Occipital lobe (tissue), 2 donors: Measurements from ENCODE around the gene GATAD2B. TPM values are rescaled to one million over a fixed set of nuclear protein-coding genes. Genes with fewer than 3 reads are reported as not detected.
"Not testable (repeated sequence)": the region's sequence is repeated elsewhere in the genome, so short reads cannot be mapped to it uniquely, and the experiment has no call there.

Source experiments
- DNase-seq: peaks from one replicate; lab custom pipeline; 2025; lab: John Stamatoyannopoulos, UW
- total RNA-seq: library from RNA; depleted of rRNA; stranded (reverse); fragments of >200 nt; gene quantifications from one replicate; pipeline ENCODE4 v1.2.3, GENCODE V29; 2014

Gene GATAD2B
- total RNA-seq, 1 donor from 2014 or later = 18.2 TPM

DNA sequence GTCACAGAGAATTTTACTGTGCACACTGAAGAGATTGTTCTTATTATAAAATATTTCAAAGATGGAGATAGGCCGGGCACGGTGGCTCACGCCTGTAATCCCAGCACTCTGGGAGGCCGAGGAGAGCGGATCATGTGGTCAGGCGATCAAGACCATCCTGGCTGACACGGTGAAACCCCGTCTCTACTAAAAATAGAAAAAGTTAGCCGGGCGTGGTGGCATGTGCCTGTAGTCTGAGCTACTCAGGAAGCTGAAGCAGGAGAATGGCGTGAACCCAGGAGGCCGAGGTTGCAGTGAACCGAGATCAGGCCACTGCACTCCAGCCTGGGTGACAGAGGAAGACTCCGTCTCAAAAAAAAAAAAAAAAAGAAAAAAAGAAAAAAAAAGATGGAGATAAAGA lies 82.0 kb downstream of the GATAD2B start:
- not testable (repeated sequence) for DNase-seq

DNA sequence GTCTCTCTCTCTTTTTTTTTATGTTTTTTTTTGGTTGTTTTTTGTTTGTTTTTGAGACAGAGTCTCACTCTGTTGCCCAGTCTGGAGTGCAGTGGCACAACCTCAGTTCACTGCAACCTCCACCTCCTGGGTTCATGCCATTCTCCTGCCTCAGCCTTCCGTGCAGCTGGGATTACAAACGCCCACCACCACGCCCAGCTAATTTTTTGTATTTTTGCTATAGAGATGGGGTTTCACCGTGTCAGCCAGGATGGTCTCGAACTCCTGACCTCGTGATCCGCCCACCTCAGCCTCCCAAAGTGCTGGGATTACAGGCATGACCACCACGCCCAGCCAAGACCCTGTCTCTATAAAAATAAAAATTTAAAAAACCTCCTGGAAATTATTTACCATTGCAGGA lies 88.8 kb downstream of the GATAD2B start:
- DNase-seq = not testable (repeated sequence)

DNA sequence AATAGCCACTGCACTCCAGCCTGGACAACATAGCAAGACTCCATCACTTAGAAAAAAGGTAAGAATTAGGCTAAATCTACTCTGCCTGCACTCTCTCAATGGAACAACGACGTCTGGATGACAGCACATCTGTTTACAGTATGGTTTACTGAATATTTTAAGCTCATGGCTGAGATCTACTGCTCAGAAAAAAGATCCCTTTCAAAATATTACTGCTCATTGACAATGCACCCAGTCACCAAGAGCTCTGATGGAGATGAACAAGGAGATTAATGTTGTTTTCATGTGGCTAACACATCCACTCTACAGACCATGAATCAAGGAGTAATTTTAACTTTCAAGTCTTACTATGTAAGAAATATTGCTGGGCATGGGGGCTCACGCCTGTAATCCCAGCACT lies 89.6 kb downstream of the GATAD2B start:
- no peak for DNase-seq

DNA sequence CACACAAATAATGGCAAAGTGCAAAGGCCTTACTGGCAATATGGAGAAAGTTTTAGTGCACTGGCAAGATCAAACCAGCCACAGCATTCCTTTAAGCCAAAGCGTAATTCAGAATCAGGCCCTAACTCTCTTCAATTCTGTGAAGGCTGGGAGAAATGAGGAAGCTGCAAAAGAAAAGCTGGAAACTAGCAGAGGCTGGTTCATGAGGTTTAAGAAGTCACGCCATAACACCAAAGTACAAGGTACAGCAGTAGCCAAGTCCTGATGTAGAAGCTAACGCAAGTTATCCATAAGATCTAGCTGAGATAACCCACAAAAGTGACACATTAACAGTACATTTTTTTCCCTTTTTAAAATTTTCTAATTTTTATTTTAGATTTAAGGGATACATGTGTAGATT lies 90.5 kb downstream of the GATAD2B start:
- no peak for DNase-seq

DNA sequence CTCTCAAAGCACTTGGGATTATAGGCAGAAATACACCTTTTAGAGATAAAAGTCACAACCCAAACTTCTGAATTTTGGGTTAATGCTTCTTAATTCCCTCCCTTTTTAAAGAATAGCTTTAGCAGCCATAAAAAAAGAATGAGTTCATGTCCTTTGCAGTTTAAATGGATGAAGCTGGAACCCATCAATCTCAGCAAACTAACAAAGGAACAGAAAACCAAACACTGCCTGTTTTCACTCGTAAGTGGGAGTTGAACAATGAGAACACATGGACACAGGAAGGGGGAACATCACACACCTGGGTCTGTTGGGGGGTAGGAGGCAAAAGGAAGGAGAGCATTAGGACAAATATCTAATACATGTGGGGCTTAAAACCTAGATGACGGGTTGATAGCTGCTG lies 91.7 kb downstream of the GATAD2B start:
- DNase-seq = no peak

DNA sequence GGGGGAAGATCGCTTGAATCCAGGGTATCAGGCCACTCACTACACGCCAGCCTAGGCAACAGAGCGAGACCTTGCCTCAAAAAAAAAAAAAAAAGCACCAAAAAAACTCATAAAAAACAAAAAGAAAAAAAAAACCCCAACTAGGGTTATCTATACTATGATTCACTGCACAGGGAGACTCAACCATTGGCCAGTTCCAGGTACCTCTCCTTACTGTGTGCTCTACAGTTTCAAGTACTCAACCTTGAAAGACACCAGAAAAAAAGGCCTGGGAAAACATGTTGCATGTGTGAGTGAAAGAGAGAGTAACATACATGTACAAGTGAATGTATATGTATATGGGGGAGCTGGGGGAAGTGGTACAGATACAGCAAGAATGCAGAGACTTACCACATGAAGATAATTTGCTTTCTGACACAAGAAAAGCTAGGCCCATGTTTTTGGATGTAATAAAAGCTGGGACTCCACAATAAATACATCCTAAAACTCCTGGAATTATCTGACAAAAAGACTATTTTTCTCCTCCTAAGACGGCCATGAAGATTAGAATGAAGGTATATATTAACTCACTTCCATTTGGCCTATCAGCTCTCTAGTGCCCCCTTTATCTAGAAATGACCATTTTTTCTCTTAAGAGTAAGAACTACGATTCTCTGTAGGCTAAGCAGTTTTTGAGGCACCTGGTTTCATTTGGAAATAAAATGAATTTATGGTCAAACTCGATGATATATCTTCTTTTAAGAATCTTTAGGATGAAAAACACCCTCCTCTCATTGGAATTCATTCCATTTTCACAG lies 95.4 kb downstream of the GATAD2B start:
- DNase-seq = no peak

DNA sequence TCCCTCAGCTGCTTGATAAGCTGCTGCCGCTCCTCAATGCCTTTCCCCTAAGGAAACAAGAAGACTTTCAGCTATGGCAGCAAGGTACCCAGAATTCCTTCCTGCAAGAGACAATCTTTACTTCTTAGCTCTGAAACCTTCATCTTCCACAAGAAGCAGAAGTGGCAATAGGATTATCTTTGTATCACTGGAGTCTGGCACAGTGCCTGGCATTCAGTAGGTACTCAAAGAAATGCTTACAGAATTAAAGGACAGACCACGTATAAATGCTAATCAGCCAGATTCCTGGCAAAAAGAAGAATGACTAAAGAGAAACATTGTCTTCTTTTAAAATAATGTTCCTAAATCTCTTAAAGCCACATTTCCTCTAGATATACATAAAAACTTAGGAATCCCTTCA lies 103.9 kb downstream of the GATAD2B start:
- DNase-seq = no peak

DNA sequence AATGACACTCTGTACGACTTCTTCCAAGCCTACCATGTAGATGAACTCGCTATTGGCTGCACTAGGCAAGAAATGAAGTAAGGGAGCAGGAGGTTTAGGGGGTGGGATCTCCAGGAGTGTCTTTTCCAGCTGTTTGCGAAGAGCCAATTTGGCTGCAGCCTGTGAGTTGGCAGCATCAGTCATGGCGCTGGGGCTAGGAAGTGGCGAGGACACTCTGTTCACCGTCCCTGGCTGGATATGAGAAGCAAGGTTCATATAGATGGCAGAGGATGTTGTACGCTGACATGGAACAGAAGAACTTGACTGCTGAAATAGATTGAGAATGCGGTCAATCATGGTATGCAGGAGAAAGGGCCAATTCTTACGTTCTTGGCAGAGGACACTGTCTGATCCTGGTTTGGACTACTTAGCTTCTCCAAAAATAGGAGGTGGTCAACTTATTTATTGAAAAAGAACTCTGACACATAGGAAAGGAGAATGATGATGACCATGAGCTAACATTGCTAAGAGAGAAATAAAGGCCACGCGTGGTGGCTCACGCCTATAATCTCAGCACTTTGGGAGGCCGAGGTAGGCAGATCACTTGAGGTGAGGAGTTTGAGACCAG lies 106.4 kb downstream of the GATAD2B start:
- DNase-seq = no peak

DNA sequence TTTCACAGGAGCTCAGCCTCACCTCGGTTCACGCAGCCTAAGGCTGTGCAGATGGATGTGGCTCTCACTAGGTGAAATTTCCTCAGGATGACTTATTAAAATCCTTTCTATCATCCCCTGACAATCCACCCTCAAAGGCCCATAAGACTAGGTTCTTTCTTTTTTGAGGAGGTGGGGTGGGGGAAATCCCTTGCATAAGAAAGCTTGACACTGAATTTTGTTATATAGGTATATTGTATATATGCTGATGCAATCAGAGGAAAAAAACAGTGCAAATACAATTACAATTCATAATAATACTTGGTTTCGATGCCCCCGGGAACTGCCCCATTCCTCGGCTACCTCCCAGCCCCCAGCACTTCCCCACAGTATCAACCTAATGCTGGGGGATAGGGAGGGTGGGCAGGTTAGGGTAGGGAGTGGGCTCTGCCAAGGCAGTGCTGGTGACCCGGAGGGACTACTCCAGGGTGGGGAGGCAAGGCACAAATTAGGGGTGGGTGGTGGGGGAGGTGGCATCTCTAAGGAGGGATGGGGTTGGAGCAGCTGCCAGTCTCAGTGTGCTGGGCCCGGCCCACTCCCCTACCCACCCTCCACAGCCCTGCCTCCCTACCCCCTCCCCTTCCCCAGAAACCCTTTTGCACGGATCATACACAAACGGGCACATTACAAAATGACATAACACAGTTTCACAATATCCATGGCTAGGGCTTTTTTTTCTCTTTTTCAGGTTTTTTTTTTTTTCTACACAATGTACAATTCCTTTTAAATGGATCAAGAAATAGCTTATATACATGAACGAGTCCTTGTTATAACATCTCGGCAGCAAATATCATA lies 116.7 kb downstream of the GATAD2B start:
- no peak for DNase-seq

DNA sequence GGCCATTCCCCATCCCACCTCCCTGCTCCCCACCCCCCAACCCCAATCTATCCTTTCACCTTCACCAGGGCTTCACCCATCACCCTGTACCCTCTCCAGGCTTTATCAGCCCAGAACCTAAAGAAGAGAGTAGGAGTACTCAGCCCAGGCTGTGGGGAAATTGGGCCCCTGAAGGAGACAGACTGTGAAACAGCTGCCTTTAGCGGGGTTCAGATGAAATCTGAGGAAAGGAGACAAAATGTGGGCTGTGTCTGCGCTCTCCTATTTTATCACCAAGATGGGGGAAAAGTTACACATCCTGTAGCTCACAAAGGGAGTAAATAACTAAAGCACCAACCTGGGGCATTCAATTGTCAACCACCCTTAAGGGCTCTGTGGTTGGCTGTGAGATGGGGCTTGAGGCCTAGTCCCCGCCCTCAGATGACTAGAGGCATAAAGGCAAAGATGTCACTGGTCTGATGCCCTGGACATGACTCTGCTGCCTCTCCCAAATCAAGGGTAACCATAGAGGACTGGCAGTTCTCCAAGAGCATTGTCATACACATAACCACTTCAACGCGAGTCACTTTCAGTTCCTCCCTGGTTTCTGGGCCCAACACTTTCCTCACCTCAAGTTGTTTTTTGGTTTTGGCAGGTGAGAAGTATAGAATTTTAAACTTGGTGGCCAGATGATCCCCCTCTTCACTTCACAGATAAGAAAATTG lies 117.6 kb downstream of the GATAD2B start:
- no peak for DNase-seq

DNA sequence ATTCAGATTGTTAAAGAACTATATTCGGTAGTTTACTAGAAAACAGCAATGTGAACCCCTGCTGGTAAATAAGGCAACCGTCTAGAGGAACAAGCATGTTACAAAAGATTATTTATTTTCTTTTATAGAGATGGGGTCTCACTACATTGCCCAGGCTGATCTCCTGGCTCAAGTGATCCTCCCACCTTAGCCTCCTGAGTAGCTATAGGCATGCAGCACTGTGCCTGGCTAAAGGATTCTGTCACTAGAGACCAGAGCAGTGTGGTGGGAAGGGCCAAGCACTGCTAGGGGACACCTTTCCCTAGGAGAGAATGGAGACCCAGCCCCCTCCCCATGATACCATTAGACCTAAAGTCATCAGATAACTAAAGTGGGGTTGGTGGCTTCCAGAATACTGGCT lies 118.7 kb downstream of the GATAD2B start:
- DNase-seq = no peak

DNA sequence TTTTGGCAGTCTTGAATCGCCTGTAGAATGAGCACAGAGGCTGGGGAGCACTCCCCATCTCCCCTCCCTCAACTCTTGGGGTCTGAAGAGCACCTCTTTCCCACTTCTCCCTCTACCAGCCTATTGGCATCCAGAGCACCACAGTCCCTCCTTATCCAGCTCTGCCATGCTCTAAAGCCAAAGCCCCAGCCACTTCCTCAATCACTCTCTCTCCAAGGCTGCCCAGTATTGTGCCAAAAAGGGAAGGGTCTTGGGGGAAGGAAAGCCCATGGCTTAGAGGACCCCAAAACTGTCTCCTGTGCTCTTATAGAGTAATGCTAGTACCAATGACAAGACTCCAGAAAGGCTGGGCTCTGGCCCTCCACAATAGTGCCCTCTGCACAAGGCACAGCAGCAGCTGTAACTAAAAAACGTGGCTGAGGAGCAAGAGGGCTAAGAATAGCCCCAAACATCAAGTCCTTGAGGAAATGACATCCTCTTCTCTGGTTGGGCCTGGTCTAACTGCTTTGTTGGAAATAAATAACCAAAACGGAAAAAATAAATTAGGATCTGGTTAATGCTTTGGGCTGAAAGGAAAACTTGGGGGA lies 119.2 kb downstream of the GATAD2B start:
- DNase-seq = no peak

DNA sequence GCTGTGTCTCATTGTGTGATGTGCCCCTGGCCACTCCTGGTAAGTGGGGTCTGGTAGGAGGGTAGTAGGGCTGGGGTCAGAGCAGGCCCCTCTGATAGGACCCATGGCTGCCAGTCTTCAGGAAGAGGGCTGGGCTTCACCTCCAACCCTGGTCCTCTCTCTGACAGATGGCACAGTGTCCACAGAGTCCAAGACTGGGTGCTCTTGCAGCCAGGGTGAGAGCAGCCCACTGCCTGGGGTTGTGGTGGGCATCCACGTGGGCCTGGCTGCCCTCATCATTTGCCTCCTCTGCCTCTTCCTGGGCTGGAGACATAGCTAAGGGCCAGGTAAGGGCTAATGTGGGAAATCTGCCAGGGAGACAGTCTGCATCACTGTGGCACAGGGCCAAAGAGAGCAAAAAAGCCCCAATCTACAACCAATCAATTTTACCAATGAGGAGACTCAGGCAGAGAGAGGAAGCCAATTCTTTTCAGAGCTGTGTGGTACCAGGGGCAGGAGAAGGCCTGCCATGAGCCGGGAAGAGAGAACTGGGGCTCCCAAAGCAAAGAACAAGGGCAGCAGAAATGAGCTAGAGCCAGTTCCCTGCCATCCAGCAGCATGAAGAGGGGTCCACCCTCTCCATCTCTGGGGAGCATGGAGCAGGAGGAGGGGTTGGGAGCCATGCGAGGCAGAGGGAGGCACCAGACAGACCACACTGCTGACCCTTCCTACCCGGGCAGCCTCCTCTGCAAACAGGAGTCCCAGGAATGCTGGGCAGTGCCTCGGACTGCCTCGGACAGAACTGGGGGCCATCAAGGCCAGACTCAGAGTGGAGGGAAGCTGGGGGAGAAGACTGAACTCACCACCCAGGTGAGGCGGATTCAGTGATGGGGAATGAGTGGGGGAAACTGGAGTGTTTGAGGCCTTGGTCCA lies 120.7 kb downstream of the GATAD2B start:
- DNase-seq = no peak

DNA sequence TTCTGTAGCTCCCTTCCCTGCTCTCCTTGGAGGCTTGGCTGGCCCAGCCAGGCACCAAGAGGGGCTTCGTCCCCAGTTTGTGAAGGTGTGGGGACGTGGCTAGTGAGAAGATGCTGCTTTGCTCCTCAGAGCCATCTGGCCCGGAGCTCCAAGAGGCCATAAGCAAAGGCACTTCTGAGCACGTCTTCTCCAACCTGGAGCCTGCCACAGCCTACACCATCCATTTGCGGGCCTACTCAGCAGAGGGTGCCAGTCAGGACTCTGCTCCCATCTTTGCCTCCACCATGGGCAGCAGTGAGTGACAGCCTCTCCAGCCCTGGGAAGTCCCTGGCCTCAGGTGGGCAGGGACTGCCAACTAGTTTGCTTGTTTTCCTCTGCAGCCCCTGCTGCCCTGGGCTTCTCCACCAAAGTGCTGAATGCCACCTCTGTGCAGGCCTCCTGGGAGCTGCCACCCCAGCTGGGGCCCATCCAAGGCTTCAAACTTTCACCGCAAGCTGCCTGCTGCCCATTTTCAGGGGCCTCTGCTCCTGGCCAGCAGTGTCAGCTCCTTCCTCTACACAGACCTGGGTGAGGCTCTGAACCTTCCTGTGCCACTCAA lies 121.6 kb downstream of the GATAD2B start:
- DNase-seq = no peak

DNA sequence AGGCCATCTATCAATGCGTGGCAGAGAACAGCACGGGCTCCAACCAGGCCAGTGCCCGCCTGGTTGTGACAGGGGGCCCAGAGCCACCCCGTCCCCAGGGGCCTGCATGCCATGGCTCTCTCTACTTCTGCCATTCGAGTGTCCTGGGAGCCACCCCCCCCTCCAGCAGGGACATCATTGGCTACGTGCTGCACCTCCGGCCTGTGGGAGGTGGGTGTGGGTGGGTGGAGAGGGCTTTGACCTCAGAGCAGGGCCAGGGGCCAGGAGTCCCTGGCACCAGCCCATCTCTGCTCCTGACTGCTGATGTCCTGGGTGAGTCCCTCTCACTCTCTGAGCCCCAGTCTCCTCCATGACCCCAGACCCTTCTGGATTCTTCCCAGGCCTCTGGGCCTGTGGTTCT lies 122.3 kb downstream of the GATAD2B start:
- DNase-seq = no peak

DNA sequence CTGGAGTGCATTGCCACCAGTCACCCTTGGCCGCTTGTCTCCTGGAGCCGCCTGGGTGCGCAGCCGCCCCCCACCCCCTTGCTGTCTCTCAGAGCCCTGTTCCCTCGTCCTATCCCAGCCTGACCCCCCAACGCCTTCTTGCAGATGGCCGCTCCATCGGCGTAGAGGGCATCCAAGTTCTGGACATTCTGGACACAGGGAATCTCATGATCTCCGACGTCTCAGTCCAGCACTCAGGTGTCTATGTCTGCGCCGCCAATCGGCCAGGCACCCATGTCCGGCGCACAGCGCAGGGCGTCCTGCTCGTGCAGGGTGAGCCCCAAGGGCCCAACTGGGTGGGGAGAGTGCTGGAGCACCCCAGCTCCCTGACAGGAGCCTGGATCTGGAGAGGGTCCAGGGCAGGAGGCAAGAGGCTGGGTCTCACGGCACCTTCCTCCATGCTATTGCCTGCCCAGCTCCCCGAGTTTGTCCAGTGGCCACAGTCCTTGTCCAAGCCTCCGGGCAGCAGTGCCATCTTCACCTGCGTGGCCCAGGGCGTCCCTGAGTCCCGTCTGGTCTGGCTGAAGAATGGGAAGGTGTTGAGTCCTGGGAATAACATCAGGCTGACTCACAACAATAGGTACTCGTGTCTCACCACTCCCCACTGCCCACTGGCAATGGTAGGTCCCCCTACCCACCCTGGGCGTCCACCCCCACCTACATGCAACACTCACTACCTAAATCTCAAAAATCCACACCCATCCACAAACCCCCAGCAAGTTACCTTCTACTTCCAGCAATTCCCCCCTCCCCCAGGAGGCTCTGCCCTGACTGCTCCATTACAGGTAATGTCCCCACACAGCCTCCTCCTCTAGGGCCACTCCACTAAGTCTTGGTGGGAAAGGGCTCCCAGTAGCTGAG lies 123.0 kb downstream of the GATAD2B start:
- no peak for DNase-seq

DNA sequence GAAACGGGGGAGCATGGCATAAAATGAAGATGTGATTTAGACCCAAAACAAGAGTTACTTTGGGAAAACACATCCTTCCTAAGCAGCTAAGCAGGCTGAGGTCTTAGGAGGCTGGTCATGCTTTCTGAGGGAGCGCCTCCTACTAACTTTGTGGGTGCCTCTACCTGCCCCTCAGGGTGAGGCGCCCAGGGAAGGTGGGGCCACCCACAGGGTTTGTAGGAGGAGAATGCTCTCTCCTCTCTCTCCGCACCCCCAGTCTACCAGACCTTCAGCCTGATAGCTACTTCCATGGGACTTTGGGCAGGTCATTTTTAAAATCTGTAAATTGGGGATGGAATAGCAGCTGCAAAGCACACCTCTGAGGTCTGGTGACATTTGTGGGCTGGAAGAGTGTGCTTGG lies 123.8 kb downstream of the GATAD2B start:
- no peak for DNase-seq

DNA sequence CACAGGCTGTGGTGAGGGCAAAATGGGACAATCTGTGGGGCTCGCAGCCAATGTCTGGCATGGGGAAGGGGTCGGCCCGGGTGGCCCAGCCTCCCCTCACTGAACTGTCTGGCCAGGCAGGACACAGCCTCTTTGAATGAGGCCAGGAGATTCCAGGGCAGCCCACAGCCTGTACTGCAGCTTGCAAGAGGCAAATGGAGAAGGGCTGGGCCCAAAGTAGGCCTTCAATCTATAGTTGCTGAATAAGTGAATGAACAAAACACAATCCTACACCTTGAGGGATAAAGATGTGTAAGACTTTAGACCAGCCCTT lies 124.3 kb downstream of the GATAD2B start:
- no peak for DNase-seq
